T-helper 2 cell treated with Interferon-gamma antibody and Interleukin-4, amounts not matched to agents 5 μg/mL and 100 μg/mL, for 36 hours (primary cell): ENCODE measurements around the gene KRTAP9-9.
"Not testable (repeated sequence)": the region's sequence is repeated elsewhere in the genome, so short reads cannot be mapped to it uniquely, and the experiment has no call there.

Experiments used
- DNase-seq: peaks from one replicate; pipeline ENCODE4 v3.0.0; 2021; ENCODE audit warnings: low spot score
- H3K27ac Mint-ChIP-seq: one replicate; pipeline ENCODE4 v1.8.0; 2021; ENCODE audit warnings: mild to moderate bottlenecking, mixed read lengths
- H3K27me3 Mint-ChIP-seq: one replicate; pipeline ENCODE4 v1.8.0; 2021; ENCODE audit warnings: low read depth, mixed read lengths
- H3K36me3 Mint-ChIP-seq: one replicate; pipeline ENCODE4 v1.8.0; 2021; ENCODE audit warnings: low read depth, mixed read lengths
- H3K4me1 Mint-ChIP-seq: one replicate; pipeline ENCODE4 v1.8.0; 2021; ENCODE audit warnings: low read depth, mixed read lengths
- H3K4me3 Mint-ChIP-seq: one replicate; pipeline ENCODE4 v1.8.0; 2022; ENCODE audit warnings: mild to moderate bottlenecking, moderate library complexity, mixed read lengths
- H3K9me3 Mint-ChIP-seq: one replicate; pipeline ENCODE4 v1.8.0; 2021; ENCODE audit warnings: mixed read lengths

KRTAP9-9 gene

GRCh38 chr17:41246995-41247787, 8.0 kb upstream of the KRTAP9-9 start:
- H3K36me3 Mint-ChIP-seq, H3K4me1 Mint-ChIP-seq, H3K4me3 Mint-ChIP-seq, H3K27me3 Mint-ChIP-seq, H3K27ac Mint-ChIP-seq, H3K9me3 Mint-ChIP-seq, DNase-seq: not testable (repeated sequence)

DNA sequence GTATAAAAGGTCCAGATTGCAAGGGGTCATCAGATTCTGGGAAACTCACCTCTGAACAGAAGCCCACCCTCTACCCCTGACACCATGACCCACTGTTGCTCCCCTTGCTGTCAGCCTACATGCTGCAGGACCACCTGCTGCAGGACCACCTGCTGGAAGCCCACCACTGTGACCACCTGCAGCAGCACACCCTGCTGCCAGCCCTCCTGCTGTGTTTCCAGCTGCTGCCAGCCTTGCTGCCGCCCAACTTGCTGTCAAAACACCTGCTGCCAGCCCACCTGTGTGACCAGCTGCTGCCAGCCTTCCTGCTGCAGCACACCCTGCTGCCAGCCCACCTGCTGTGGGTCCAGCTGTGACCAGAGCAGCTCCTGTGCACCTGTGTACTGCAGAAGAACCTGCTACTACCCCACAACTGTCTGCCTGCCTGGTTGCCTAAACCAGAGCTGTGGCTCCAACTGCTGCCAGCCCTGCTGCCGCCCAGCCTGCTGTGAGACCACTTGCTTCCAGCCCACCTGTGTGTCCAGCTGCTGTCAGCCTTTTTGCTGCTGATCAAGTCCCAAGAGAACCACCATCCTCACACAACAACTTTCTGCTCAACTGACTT, 5.4 kb upstream of the KRTAP9-9 start, which contains the start of gene KRTAP9-4:
KRTAP9-4 (plus strand) TSS at position 51 of the 604 bp plus-strand sequence; CDS start at position 85, 34 bp downstream.
- H3K9me3 Mint-ChIP-seq, H3K4me1 Mint-ChIP-seq, H3K27ac Mint-ChIP-seq, H3K4me3 Mint-ChIP-seq, H3K36me3 Mint-ChIP-seq, DNase-seq: not testable (repeated sequence)
- H3K27me3 Mint-ChIP-seq, result peaks cover 18% of the 10 kb centered on the region

- Mint-ChIP-seq H3K36me3 (no peaks in the 10 kb centered on the region), H3K27me3 (peaks cover 22% of the 10 kb centered on the region), H3K4me1 (no peaks in the 10 kb centered on the region), H3K27ac (no peak overlapping the region), H3K4me3 (no peak overlapping the region), H3K9me3 (no peaks in the 10 kb centered on the region)
- DNase-seq, result no peak
These were observed 3.9 kb upstream of the KRTAP9-9 start for GRCh38 chr17:41251261-41251660.

GRCh38 chr17:41254861-41255260, 323 bp upstream of the KRTAP9-9 start:
- no peaks in the 10 kb centered on the region for H3K4me1 Mint-ChIP-seq
- no peak overlapping the region for H3K27ac Mint-ChIP-seq
- H3K27me3 Mint-ChIP-seq, result peaks cover 30% of the 10 kb centered on the region
- H3K4me3 Mint-ChIP-seq, result no peak overlapping the region
- DNase-seq, result no peak
- no peaks in the 10 kb centered on the region for H3K36me3 Mint-ChIP-seq
- no peaks in the 10 kb centered on the region for H3K9me3 Mint-ChIP-seq

DNA sequence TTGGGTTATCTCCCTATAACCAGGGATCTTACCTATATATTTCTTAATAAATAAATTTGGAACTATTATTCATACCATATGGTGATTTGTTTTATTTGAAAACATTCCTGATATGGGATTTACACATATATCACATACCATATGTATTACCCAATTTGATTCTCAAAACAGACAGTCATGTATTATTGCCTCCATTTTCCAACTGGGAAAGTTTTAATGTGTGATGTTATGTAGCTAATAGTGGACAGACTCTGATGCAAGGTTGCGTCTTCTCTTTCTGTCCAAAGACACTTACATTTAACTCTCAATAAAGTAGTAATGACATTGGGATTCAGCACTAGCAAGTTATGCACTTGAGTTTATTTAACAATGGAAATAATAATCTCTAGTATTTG, 1.1 kb downstream of the KRTAP9-9 start:
- Mint-ChIP-seq H3K27ac (no peak overlapping the region), H3K9me3 (no peaks in the 10 kb centered on the region), H3K4me3 (no peak overlapping the region), H3K27me3 (peaks cover 40% of the 10 kb centered on the region), H3K36me3 (no peaks in the 10 kb centered on the region), H3K4me1 (no peaks in the 10 kb centered on the region)
- DNase-seq, result no peak

DNA sequence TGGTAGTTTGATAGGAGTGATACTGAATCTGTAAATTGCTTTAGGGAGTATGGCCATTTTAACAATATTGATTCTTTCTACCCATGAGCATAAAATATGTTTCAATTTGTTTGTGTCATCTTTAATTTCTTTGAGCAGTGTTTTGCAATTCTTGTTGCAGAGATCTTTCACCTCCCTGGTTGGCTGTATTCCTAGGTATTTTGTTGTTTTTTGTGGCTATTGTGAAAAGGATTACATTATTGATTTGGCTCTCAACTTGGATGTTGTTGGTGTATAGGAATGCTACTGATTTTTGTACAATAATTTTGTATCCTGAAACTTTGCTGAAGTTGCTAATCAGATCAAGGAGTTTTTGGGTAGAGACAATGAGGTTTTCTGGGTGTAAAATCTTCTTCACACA, 3.2 kb downstream of the KRTAP9-9 start:
- Mint-ChIP-seq H3K9me3 (no peaks in the 10 kb centered on the region), H3K27ac (no peak overlapping the region), H3K36me3 (no peaks in the 10 kb centered on the region), H3K4me3 (no peak overlapping the region), H3K4me1 (no peaks in the 10 kb centered on the region), H3K27me3 (peaks cover 36% of the 10 kb centered on the region)
- DNase-seq, result no peak

GRCh38 chr17:41263212-41263611, 8.0 kb downstream of the KRTAP9-9 start:
- no peaks in the 10 kb centered on the region for H3K9me3 Mint-ChIP-seq
- no peak overlapping the region for H3K27ac Mint-ChIP-seq
- no peak overlapping the region for H3K4me3 Mint-ChIP-seq
- H3K36me3 Mint-ChIP-seq, result no peaks in the 10 kb centered on the region
- DNase-seq, result no peak
- no peaks in the 10 kb centered on the region for H3K4me1 Mint-ChIP-seq
- H3K27me3 Mint-ChIP-seq, result peaks cover 31% of the 10 kb centered on the region

GRCh38 chr17:41264599-41264998, 9.4 kb downstream of the KRTAP9-9 start:
- no peak overlapping the region for H3K27ac Mint-ChIP-seq
- H3K4me1 Mint-ChIP-seq, result no peaks in the 10 kb centered on the region
- peaks cover 26% of the 10 kb centered on the region for H3K27me3 Mint-ChIP-seq
- H3K9me3 Mint-ChIP-seq, result no peaks in the 10 kb centered on the region
- no peaks in the 10 kb centered on the region for H3K36me3 Mint-ChIP-seq
- no peak overlapping the region for H3K4me3 Mint-ChIP-seq
- no peak for DNase-seq

- Mint-ChIP-seq H3K27me3 (peaks cover 23% of the 10 kb centered on the region), H3K36me3 (no peaks in the 10 kb centered on the region), H3K27ac (no peak within 1 kb of the TSS), H3K4me1 (no peaks in the 10 kb centered on the region), H3K4me3 (no peak within 1 kb of the TSS), H3K9me3 (no peaks in the 10 kb centered on the region)
- DNase-seq, result no peak
These were observed 9.9 kb downstream of the KRTAP9-9 start, which contains the start of gene KRTAP9-6 for GRCh38 chr17:41265078-41265477. Gene KRTAP9-6 (plus strand): TSS chr17:41265378. CDS start chr17:41265378, 0 bp downstream.

DNA sequence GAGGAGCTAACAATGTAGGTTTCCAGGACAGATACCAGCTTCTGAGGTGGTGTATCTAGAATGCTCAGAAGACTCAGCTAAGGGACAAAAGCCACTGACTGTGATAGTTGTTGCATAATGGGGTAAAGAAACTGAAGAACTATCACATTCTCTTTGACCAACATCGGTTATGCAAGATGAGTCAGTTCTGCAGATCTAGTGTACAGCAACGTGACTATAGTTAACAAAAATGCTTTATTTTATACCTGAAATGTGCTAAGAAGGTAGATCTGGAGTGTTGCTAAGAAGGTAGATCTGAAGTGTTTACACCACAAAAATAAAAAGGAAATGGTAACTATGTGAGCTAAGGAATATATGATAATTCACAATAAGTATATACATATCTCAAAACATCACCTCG, 12.5 kb downstream of the KRTAP9-9 start:
- Mint-ChIP-seq H3K4me3 (no peak overlapping the region), H3K36me3 (no peaks in the 10 kb centered on the region), H3K27ac (no peak overlapping the region), H3K27me3 (peaks cover 5% of the 10 kb centered on the region), H3K9me3 (no peaks in the 10 kb centered on the region), H3K4me1 (no peaks in the 10 kb centered on the region)
- no peak for DNase-seq

- DNase-seq, H3K9me3 Mint-ChIP-seq, H3K4me1 Mint-ChIP-seq, H3K36me3 Mint-ChIP-seq, H3K27me3 Mint-ChIP-seq, H3K27ac Mint-ChIP-seq, H3K4me3 Mint-ChIP-seq: not testable (repeated sequence)
These were observed 16.1 kb downstream of the KRTAP9-9 start for GRCh38 chr17:41271323-41271722.

DNA sequence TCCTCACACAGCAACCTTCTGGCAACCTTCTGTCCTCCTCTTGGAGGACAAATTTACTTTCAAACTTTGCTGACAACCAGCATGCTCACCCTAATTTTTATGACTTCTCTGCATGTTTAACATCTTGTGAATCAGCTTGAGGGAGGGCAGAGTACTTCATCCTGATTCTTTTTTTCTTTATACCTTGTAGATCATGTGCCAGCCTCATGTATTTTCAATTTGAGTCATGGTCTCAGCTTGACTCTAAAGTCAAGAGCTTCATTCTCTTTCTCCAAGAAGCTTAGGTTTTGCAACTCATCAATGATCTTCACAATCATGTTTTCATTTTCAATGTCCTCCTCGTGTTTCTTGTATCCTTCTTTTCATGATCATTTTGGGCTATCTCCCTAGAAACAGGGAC, 16.7 kb downstream of the KRTAP9-9 start:
- no peak overlapping the region for H3K27ac Mint-ChIP-seq
- no peaks in the 10 kb centered on the region for H3K9me3 Mint-ChIP-seq
- H3K27me3 Mint-ChIP-seq, result peaks cover 5% of the 10 kb centered on the region
- DNase-seq, result no peak
- no peaks in the 10 kb centered on the region for H3K4me1 Mint-ChIP-seq
- no peak overlapping the region for H3K4me3 Mint-ChIP-seq
- no peaks in the 10 kb centered on the region for H3K36me3 Mint-ChIP-seq

GRCh38 chr17:41275648-41276190, 20.5 kb downstream of the KRTAP9-9 start, which contains the start of gene KRTAP9-7:
Gene KRTAP9-7 (plus strand): TSS chr17:41275698. CDS start chr17:41275698, 0 bp downstream.
- not testable (repeated sequence) for H3K9me3 Mint-ChIP-seq, H3K4me3 Mint-ChIP-seq, H3K36me3 Mint-ChIP-seq, DNase-seq, H3K27ac Mint-ChIP-seq, H3K27me3 Mint-ChIP-seq, H3K4me1 Mint-ChIP-seq

DNA sequence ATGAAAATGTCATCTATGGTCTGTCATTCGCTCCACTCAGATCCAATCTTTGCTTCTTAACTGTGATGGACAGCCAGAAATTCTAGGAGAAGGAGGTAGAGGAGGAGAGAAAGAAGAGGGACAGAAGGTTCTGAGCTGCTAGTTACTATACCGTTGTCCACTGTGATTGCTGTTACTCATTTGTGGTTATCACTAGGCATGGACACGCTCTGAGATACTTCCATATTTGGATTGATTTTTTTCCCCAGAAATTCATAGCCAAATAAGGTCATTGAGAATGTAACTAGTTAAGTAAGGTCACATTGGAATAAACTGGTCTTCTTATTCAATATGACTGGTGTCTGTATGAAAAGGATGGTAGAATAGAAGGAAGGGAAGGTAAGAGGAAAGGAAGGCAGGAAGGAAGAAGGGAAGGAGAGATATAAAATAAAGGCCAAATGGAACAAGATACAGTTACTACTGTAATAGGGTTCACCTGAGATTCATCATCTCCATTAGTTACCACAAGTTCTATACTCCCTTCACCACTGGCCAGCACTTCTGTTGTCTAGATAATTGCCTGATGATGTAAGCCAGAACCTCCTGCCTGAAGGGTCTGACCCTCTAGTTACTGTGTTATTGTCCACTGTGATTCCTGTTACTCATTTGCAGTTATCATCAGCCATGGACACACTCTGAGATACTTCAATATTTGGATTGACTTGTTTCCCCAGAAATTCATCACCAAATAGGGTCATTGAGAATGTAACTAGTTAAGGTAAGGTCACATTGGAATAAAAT, 23.2 kb downstream of the KRTAP9-9 start:
- Mint-ChIP-seq H3K4me1 (no peaks in the 10 kb centered on the region), H3K36me3 (no peaks in the 10 kb centered on the region), H3K9me3 (no peaks in the 10 kb centered on the region), H3K27ac (no peak overlapping the region), H3K4me3 (no peak overlapping the region), H3K27me3 (peaks cover 8% of the 10 kb centered on the region)
- DNase-seq, result no peak
